Smooth muscle cell (in vitro differentiated cells): ENCODE data around the gene PNPLA7. TPM values are rescaled to one million over a fixed set of nuclear protein-coding genes. Genes with fewer than 3 reads are reported as not detected.

Experiments
- DNase-seq: peaks from one replicate; lab custom pipeline; 2025; ENCODE audit not compliant: unreplicated experiment; lab: John Stamatoyannopoulos, UW
- H2AFZ ChIP-seq: fragments of 200-600 bp; sonication (generic); 2 replicates; pipeline ENCODE4 v1.6.0; 2016; ENCODE audit warnings: antibody characterized with exemption, low read depth, mild to moderate bottlenecking
- H3F3A ChIP-seq: fragments of 200-600 bp; sonication (generic); 2 replicates; pipeline ENCODE4 v1.6.0; 2017; ENCODE audit warnings: antibody characterized with exemption, low read depth
- H3K27ac ChIP-seq: fragments of 200-600 bp; sonication (generic); 2 replicates; pipeline ENCODE4 v1.5.1; 2016; ENCODE audit warnings: low read depth, mild to moderate bottlenecking
- H3K27me3 ChIP-seq: fragments of 200-600 bp; sonication (generic); 2 replicates; pipeline ENCODE4 v1.6.1; 2016; ENCODE audit warnings: low read depth, mild to moderate bottlenecking
- H3K36me3 ChIP-seq: fragments of 200-600 bp; sonication (generic); 2 replicates; pipeline ENCODE4 v1.5.1; 2016; ENCODE audit warnings: low read depth
- H3K4me1 ChIP-seq: fragments of 200-600 bp; sonication (generic); 2 replicates; pipeline ENCODE4 v1.5.1; 2016; ENCODE audit warnings: low read depth
- H3K4me2 ChIP-seq: fragments of 200-600 bp; sonication (generic); 2 replicates; pipeline ENCODE4 v1.6.0; 2016; ENCODE audit warnings: mild to moderate bottlenecking
- H3K4me3 ChIP-seq: fragments of 200-600 bp; sonication (generic); 2 replicates; pipeline ENCODE4 v1.5.1; 2016; ENCODE audit warnings: mild to moderate bottlenecking
- H3K79me2 ChIP-seq: fragments of 200-600 bp; sonication (generic); 2 replicates; pipeline ENCODE4 v1.6.0; 2016; ENCODE audit warnings: low read depth, mild to moderate bottlenecking
- H3K9ac ChIP-seq: fragments of 200-600 bp; sonication (generic); 2 replicates; pipeline ENCODE4 v1.6.0; 2016; ENCODE audit warnings: low read depth
- H3K9me3 ChIP-seq: fragments of 200-600 bp; sonication (generic); replicated peaks from 2 replicates; pipeline ENCODE4 v1.5.1; 2016; ENCODE audit warnings: low read depth
- H4K20me1 ChIP-seq: fragments of 200-600 bp; sonication (generic); 2 replicates; pipeline ENCODE4 v1.6.0; 2016; ENCODE audit warnings: low read depth
- WGBS: methylation state at CpG from one replicate; pipeline ENCODE4 v1.1.7; 2016; ENCODE audit warnings: low lambda C conversion rate; 5-methylcytosine and 5-hydroxymethylcytosine counted together
- polyA plus RNA-seq: library from polyadenylated mRNA; unstranded; fragments of >200 nt; fragmentation: Nextera tagmentation; extraction: Ambion mirVana; gene quantifications from 2 replicates; pipeline ENCODE4 v1.2.1, GENCODE V29; 2016
- total RNA-seq: library from RNA; depleted of rRNA; stranded (reverse); fragments of >200 nt; gene quantifications from 2 replicates; pipeline ENCODE4 v1.2.3, GENCODE V29; 2014
- TF ChIP-seq, protein P1 (sequence below): fragments of 200-600 bp; sonication (generic); IDR thresholded peaks from 2 replicates; pipeline ENCODE4 v1.5.1; 2017; ENCODE audit warnings: borderline replicate concordance, mild to moderate bottlenecking, antibody characterized with exemption; ENCODE audit not compliant: insufficient read depth, poor library complexity, severe bottlenecking

Gene PNPLA7
- total and polyA plus RNA-seq, 2 experiments from 2014 or later: 0.46 to 0.67 TPM

DNA sequence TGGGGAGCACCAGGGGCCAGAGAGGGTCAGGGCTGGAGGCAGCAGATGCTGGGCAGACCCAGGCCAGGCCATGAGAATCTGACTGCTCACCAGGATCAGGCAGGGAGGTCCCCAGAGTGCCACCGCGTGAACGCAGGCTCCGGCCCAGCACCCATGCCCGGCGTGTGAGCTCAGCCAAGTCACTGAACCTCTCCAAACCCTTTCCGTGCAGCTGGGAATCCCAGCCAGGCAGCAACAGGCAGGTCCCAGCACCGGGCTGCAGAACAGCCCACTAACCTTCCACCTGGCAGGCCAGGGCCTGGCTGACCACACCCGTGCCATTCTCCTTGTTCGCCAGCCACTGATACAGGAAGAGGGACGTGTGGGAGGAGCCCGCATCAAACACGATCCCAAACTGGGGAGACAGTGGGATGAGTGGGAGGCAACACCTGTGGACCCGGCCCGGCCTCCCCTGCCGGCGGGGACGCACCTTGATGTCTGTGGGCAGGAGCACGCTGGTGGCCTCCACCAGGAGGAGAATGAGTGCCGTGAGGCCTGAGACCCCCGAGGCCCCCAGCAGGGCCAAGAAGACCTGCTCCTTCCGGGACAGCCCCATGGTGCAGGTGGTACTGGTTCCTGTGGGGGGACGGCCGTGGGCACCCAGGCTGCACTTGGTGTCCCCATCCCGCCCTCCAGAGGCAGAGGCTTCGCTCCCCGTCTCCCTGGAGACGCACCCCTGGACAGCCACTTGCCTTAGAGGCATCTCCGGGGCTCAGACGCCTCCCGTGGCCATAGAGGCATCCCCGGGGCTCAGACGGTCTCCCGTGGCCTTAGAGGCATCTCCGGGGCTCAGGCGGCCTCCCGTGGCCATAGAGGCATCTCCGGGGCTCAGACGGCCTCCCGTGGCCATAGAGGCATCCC lies 112.3 kb downstream of the PNPLA7 start:
- Histone ChIP-seq H3K4me3 (no peak overlapping the region), H3K36me3 (no peaks in the 10 kb centered on the region), H3F3A (no peaks in the 10 kb centered on the region), H3K4me1 (no peaks in the 10 kb centered on the region), H3K27me3 (no peaks in the 10 kb centered on the region), H3K27ac (no peak overlapping the region), H3K9ac (no peak overlapping the region), H3K4me2 (no peak overlapping the region), H2AFZ (no peak overlapping the region), H3K79me2 (no peaks in the 10 kb centered on the region), H3K9me3 (no peaks in the 10 kb centered on the region), H4K20me1 (no peaks in the 10 kb centered on the region)
- 95% methylated on average over 34 of the region's 40 CpGs for WGBS
- TF ChIP-seq, protein P1, sequence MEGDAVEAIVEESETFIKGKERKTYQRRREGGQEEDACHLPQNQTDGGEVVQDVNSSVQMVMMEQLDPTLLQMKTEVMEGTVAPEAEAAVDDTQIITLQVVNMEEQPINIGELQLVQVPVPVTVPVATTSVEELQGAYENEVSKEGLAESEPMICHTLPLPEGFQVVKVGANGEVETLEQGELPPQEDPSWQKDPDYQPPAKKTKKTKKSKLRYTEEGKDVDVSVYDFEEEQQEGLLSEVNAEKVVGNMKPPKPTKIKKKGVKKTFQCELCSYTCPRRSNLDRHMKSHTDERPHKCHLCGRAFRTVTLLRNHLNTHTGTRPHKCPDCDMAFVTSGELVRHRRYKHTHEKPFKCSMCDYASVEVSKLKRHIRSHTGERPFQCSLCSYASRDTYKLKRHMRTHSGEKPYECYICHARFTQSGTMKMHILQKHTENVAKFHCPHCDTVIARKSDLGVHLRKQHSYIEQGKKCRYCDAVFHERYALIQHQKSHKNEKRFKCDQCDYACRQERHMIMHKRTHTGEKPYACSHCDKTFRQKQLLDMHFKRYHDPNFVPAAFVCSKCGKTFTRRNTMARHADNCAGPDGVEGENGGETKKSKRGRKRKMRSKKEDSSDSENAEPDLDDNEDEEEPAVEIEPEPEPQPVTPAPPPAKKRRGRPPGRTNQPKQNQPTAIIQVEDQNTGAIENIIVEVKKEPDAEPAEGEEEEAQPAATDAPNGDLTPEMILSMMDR: no peak
- DNase-seq: no peak

GRCh38 chr9:137436761-137437600 lies 113.2 kb downstream of the PNPLA7 start:
- H3K4me1 ChIP-seq: no peaks in the 10 kb centered on the region
- H3F3A ChIP-seq: no peaks in the 10 kb centered on the region
- H3K4me3 ChIP-seq: no peak overlapping the region
- H4K20me1 ChIP-seq: no peaks in the 10 kb centered on the region
- WGBS: 93% methylated on average over 22 of the region's 24 CpGs
- H3K9ac ChIP-seq: no peak overlapping the region
- no peaks in the 10 kb centered on the region for H3K27me3 ChIP-seq
- no peaks in the 10 kb centered on the region for H3K79me2 ChIP-seq
- no peaks in the 10 kb centered on the region for H3K36me3 ChIP-seq
- TF ChIP-seq, protein P1: no peak
- H3K27ac ChIP-seq: no peak overlapping the region
- H3K9me3 ChIP-seq: no peaks in the 10 kb centered on the region
- no peak overlapping the region for H2AFZ ChIP-seq
- no peak overlapping the region for H3K4me2 ChIP-seq
- no peak for DNase-seq

- H3K4me2 ChIP-seq: no peak overlapping the region
- H3K9ac ChIP-seq: no peak overlapping the region
- no peaks in the 10 kb centered on the region for H3K4me1 ChIP-seq
- no peaks in the 10 kb centered on the region for H3K36me3 ChIP-seq
- H3F3A ChIP-seq: no peaks in the 10 kb centered on the region
- 90% methylated on average over 37 of the region's 42 CpGs for WGBS
- H3K9me3 ChIP-seq: no peaks in the 10 kb centered on the region
- no peak overlapping the region for H3K4me3 ChIP-seq
- H2AFZ ChIP-seq: no peak overlapping the region
- TF ChIP-seq, protein P1: no peak
- H3K27me3 ChIP-seq: no peaks in the 10 kb centered on the region
- DNase-seq: no peak
- H4K20me1 ChIP-seq: no peaks in the 10 kb centered on the region
- no peak overlapping the region for H3K27ac ChIP-seq
- H3K79me2 ChIP-seq: no peaks in the 10 kb centered on the region
Observed at GRCh38 chr9:137435980-137436760, 114.0 kb downstream of the PNPLA7 start.
